ENCODE measurements around the gene DDX53.

DNA sequence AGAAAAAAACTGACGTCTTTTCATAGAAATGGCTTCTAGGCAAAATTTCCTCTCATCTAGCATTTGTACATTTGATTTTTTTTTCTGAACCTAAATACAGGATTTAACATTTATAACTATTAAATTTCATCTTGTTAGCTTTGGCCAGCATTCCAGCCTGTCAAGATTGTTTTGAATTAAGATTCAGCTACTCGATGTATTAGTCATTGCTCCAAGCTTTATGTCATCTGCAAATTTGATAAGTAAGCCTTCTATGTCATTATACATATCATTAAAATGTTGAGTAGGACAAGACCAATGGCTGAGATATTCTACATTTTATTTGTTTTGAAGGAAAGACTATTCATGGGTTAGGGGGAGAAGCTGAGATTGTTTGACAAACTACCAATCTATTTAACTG, 46.7 kb downstream of the DDX53 start:
- TF ChIP-seq FOXM1 (IDR thresholded peaks at IDR 0.05; ENCODE audit: borderline replicate concordance) (no peak), BHLHE40 (IDR thresholded peaks at IDR 0.05; ENCODE audit: borderline replicate concordance) (no peak), ZNF384 (IDR thresholded peaks at IDR 0.05) (no peak), FOXA1 (IDR thresholded peaks at IDR 0.05) (no peak), SP1 (IDR thresholded peaks at IDR 0.05) (no peak), FOXK2 (IDR thresholded peaks at IDR 0.05) (no peak), L3MBTL2 (conservative IDR thresholded peaks at IDR 0.05) (no peak), ELF4 (IDR thresholded peaks at IDR 0.05) (no peak), CTBP1 (IDR thresholded peaks at IDR 0.05; ENCODE audit: borderline replicate concordance) (no peak)

Data from HEK293T (cell line).